Hepatocyte (in vitro differentiated cells): ENCODE results near the gene MEOX1.
"Not testable (repeated sequence)": the region's sequence is repeated elsewhere in the genome, so short reads cannot be mapped to it uniquely, and the experiment has no call there.

Source experiments
- CTCF ChIP-seq: fragments of 200-600 bp; sonication (generic); IDR thresholded peaks from 2 replicates; pipeline ENCODE4 v1.5.1; 2016; ENCODE audit warnings: antibody characterized with exemption, mild to moderate bottlenecking; ENCODE audit not compliant: poor library complexity
- EZH2 ChIP-seq: fragments of 200-600 bp; sonication (generic); IDR thresholded peaks from 2 replicates; pipeline ENCODE4 v1.6.1; 2016; ENCODE audit warnings: antibody characterized with exemption, mild to moderate bottlenecking, borderline replicate concordance
- EZH2phosphoT487 ChIP-seq: fragments of 200-600 bp; sonication (generic); IDR thresholded peaks from one replicate; pipeline ENCODE4 v1.6.1; 2018; ENCODE audit warnings: antibody characterized with exemption, mild to moderate bottlenecking, low read depth, moderate library complexity; ENCODE audit not compliant: unreplicated experiment, severe bottlenecking

- not testable (repeated sequence) for TF ChIP-seq CTCF, EZH2phosphoT487, EZH2
Measured at GRCh38 chr17:43602556-43602955, 59.2 kb downstream of the MEOX1 start.
